ENCODE measurements around the gene PDXP. TPM values are rescaled to one million over a fixed set of nuclear protein-coding genes. Genes with fewer than 3 reads are reported as not detected.

The PDXP gene
- total RNA-seq, 1 experiment from 2014 or later, result 18.4 TPM

DNA sequence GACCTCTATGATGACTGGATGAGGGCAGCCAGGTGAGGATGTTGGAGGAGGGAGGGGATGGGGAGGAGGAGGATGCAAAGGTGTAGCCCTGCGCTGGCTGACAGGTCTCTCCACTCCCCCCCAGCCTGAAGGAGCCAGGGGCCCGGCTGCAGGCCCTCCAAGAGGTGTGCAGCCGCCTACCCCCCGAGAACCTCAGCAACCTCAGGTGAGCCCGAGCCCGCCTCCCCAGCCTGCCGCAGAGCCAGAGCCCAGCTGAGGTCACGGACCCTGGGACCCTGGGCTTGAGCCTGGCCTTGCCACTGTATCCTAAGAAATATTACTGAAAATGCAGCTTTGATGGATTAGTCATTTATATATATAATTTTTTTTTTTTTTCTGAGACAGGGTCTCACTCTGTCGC, 11.2 kb upstream of the PDXP start:
- H3K27me3 Mint-ChIP-seq (ENCODE audit: unreplicated experiment), result no peaks in the 10 kb centered on the region
- BruUV-seq (replicated peaks), result no TSS peak
- DNase-seq, result no peak
- no peaks in the 10 kb centered on the region for H3K4me1 Mint-ChIP-seq (ENCODE audit: low read depth, unreplicated experiment)
- H3K27ac Mint-ChIP-seq (ENCODE audit: unreplicated experiment), result no peak overlapping the region
- no peak overlapping the region for H3K4me3 Mint-ChIP-seq (ENCODE audit: low read depth, unreplicated experiment)
- CTCF ChIA-PET, result no interaction called here
- intact Hi-C loops (cut with micrococcal nuclease; ENCODE audit: unreplicated experiment), result loop anchor here (10.0 kb wide), 1 partner anchor 147 kb away; no protein-coding TSS in a partner anchor
- no peaks in the 10 kb centered on the region for H3K9me3 Mint-ChIP-seq (ENCODE audit: low read depth, unreplicated experiment)
- TF ChIP-seq, protein P1, sequence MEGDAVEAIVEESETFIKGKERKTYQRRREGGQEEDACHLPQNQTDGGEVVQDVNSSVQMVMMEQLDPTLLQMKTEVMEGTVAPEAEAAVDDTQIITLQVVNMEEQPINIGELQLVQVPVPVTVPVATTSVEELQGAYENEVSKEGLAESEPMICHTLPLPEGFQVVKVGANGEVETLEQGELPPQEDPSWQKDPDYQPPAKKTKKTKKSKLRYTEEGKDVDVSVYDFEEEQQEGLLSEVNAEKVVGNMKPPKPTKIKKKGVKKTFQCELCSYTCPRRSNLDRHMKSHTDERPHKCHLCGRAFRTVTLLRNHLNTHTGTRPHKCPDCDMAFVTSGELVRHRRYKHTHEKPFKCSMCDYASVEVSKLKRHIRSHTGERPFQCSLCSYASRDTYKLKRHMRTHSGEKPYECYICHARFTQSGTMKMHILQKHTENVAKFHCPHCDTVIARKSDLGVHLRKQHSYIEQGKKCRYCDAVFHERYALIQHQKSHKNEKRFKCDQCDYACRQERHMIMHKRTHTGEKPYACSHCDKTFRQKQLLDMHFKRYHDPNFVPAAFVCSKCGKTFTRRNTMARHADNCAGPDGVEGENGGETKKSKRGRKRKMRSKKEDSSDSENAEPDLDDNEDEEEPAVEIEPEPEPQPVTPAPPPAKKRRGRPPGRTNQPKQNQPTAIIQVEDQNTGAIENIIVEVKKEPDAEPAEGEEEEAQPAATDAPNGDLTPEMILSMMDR (IDR thresholded peaks at IDR 0.05; ENCODE audit: unreplicated experiment), result no peak
- peaks cover 30% of the 10 kb centered on the region for H3K36me3 Mint-ChIP-seq (ENCODE audit: insufficient read depth, unreplicated experiment)

DNA sequence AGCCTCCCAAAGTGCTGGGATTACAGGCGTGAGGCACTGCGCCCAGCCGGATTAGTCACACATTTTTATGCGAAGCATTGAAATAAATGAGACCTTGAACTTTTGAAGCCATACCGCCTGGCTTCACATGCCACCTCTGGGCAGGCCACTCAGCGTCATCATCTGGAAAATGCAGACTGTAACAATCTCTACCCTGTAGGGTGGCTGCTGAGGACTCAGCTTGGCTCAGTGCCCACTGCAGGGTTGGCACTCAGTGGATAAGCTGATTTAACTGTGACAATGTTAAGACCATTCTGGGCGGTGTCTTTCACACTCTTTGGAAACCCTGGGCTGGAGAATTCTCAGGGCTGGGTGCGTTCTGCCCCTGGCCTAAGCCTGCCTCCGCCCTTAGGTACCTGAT, 10.6 kb upstream of the PDXP start:
- intact Hi-C loops (cut with micrococcal nuclease; ENCODE audit: unreplicated experiment), result loop anchor here (10.0 kb wide), 1 partner anchor 147 kb away; no protein-coding TSS in a partner anchor
- H3K36me3 Mint-ChIP-seq (ENCODE audit: insufficient read depth, unreplicated experiment), result peaks cover 26% of the 10 kb centered on the region
- H3K4me1 Mint-ChIP-seq (ENCODE audit: low read depth, unreplicated experiment), result no peaks in the 10 kb centered on the region
- no peaks in the 10 kb centered on the region for H3K9me3 Mint-ChIP-seq (ENCODE audit: low read depth, unreplicated experiment)
- TF ChIP-seq, protein P1 (IDR thresholded peaks at IDR 0.05; ENCODE audit: unreplicated experiment), result no peak
- no TSS peak for BruUV-seq (replicated peaks)
- H3K4me3 Mint-ChIP-seq (ENCODE audit: low read depth, unreplicated experiment), result no peak overlapping the region
- CTCF ChIA-PET, result no interaction called here
- no peak overlapping the region for H3K27ac Mint-ChIP-seq (ENCODE audit: unreplicated experiment)
- H3K27me3 Mint-ChIP-seq (ENCODE audit: unreplicated experiment), result no peaks in the 10 kb centered on the region
- no peak for DNase-seq

DNA sequence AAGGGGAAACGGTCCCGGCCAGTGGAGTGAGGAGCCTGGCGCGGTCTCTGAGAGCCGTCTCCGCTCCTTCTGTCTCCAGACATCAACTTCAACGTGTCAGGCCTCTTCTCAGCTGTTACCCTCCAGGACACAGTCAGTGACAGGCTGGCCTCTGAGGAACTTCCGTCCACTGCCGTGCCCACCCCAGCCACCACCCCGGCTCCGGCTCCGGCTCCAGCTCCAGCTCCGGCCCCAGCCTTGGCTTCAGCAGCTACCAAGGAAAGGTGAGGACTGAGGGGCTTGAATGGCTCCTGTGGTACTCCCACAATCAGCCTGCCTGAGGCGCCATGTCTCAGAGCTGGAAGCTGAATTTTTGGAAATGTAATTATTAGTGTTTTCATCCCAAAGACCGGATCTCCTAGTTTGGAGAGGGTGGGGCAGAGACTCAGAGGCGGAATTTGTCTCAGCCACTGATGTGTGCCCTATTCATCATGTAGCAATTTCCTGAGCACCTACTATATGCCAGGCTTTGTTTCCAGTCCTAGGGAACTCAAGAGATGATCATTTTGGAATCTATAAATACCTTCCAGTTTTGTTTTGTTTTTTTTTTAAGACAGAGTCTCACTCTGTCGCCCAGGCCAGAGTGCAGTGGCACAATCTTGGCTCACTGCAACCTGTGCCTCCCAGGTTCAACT, 7.9 kb upstream of the PDXP start:
- intact Hi-C loops (cut with micrococcal nuclease; ENCODE audit: unreplicated experiment), result no loop called here
- CTCF ChIA-PET, result no interaction called here
- TF ChIP-seq, protein P1 (IDR thresholded peaks at IDR 0.05; ENCODE audit: unreplicated experiment), result no peak
- H3K4me1 Mint-ChIP-seq (ENCODE audit: low read depth, unreplicated experiment), result no peaks in the 10 kb centered on the region
- H3K27ac Mint-ChIP-seq (ENCODE audit: unreplicated experiment), result no peak overlapping the region
- H3K36me3 Mint-ChIP-seq (ENCODE audit: insufficient read depth, unreplicated experiment), result peaks cover 20% of the 10 kb centered on the region
- H3K9me3 Mint-ChIP-seq (ENCODE audit: low read depth, unreplicated experiment), result no peaks in the 10 kb centered on the region
- no peak for DNase-seq
- BruUV-seq (replicated peaks), result no TSS peak
- no peak overlapping the region for H3K4me3 Mint-ChIP-seq (ENCODE audit: low read depth, unreplicated experiment)
- H3K27me3 Mint-ChIP-seq (ENCODE audit: unreplicated experiment), result no peaks in the 10 kb centered on the region

DNA sequence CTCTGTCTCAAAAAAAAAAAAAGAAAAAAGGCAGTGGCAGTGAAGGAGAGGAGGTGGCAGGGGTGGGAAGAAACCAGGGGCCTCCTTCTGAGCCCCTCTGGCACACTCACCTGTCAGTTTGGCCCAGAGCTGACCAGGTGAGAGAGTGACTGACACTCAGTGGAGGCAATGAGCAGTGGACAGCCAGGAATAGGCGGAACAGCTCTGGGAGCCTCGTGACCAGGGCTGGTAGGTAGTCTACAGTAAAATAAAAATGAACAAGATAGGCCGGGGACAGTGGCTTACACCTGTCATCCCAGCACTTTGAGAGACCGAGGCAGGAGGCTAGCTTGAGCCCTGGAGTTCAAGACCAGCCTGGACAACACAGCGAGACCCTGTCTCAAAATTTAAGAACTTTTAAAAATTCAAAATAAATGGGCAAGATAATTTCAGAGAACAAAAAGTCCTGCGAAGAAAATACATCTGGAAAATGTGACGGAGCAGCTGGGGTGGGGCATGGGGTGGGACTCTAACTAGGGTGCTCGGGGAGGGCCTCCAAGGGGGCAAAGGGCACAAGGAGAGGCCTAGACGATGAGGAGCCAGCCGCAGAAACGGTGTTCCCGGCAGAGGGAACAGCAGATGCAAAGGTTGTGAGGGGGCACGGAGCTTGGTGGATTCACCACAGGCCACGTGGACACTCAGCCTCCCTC, 3.8 kb upstream of the PDXP start:
- DNase-seq, result no peak
- H3K27ac Mint-ChIP-seq (ENCODE audit: unreplicated experiment), result no peak overlapping the region
- H3K36me3 Mint-ChIP-seq (ENCODE audit: insufficient read depth, unreplicated experiment), result peaks cover 29% of the 10 kb centered on the region
- H3K4me1 Mint-ChIP-seq (ENCODE audit: low read depth, unreplicated experiment), result peaks cover 14% of the 10 kb centered on the region
- BruUV-seq (replicated peaks), result no TSS peak
- TF ChIP-seq, protein P1 (IDR thresholded peaks at IDR 0.05; ENCODE audit: unreplicated experiment), result no peak
- no peaks in the 10 kb centered on the region for H3K27me3 Mint-ChIP-seq (ENCODE audit: unreplicated experiment)
- CTCF ChIA-PET, result interaction anchor here (2.1 kb wide), 1 partner anchor 11 kb away, joined by 4 read pairs; no protein-coding TSS in a partner anchor
- no peak overlapping the region for H3K4me3 Mint-ChIP-seq (ENCODE audit: low read depth, unreplicated experiment)
- intact Hi-C loops (cut with micrococcal nuclease; ENCODE audit: unreplicated experiment), result no loop called here
- no peaks in the 10 kb centered on the region for H3K9me3 Mint-ChIP-seq (ENCODE audit: low read depth, unreplicated experiment)

All from Calu3 (cell line).